ENCODE results near the gene MT2A. TPM values are rescaled to one million over a fixed set of nuclear protein-coding genes. Genes with fewer than 3 reads are reported as not detected.

Gene MT2A
- 556 to 952 TPM (median 727 TPM) in 5 replicates for total RNA-seq (2022; extraction: Qiagen RNA extraction; ENCODE audit: low read depth)

DNA sequence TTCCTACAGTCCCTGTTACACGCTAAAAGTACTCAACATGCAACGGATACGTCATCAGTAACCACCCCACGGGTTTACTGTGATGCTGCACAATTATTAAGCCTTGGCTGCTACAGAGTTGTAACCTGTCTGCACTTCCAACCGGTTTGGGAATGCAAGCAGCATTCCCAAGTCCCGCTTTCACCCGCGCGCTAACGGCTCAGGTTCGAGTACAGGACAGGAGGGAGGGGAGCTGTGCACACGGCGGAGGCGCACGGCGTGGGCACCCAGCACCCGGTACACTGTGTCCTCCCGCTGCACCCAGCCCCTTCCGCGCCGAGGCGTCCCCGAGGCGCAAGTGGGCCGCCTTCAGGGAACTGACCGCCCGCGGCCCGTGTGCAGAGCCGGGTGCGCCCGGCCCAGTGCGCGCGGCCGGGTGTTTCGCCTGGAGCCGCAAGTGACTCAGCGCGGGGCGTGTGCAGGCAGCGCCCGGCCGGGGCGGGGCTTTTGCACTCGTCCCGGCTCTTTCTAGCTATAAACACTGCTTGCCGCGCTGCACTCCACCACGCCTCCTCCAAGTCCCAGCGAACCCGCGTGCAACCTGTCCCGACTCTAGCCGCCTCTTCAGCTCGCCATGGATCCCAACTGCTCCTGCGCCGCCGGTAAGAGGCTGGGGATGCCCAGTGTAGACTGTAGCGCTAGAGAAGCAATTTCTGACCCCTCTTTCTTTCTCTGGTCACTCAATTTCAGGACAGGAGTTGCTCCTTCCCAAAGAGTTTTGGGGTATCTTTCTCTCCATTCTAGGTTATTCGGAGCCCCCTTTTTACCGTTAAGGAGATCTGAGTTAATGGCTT is at the start of gene MT2A:
Gene MT2A (plus strand): TSS at position 542 of the 833 bp plus-strand sequence. CDS start 72 bp downstream, at position 614.

DNA sequence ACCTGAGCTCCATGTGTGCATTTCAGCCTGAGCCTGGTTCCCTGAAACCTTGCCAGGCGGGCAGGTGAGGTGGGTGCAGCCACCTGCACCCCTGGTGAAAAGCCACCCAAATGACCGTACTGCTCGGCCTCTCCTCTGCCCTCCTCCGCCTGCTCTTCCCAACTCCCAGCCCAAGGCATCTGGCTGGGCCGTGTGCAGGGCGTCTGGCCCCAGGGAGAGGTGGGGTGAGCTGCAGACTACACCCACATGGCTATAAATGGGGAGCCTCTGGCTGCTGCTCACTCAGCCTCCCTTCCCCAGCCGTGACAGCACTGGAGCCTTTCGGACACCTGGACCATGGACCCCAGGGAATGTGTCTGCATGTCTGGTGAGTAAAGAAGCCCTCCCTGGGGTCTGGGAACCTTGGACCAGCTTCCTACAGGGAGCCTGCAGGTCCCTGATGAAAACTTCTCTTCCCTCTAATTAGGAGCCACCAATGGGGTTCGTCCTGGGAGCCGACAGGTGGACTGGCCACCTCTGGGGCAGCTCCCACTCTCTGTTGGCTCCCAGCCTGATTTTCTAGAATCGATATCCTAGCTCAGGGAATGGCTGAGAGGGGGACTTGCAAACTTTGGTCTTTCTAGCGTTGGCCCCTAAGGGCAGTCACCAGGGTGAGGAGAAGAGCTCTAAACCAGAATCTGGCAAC is 43.4 kb upstream of the MT2A start, which contains the start of gene MT4:
Gene MT4 (plus strand): TSS at position 281 of the 685 bp plus-strand sequence. CDS start 56 bp downstream, at position 337.

DNA sequence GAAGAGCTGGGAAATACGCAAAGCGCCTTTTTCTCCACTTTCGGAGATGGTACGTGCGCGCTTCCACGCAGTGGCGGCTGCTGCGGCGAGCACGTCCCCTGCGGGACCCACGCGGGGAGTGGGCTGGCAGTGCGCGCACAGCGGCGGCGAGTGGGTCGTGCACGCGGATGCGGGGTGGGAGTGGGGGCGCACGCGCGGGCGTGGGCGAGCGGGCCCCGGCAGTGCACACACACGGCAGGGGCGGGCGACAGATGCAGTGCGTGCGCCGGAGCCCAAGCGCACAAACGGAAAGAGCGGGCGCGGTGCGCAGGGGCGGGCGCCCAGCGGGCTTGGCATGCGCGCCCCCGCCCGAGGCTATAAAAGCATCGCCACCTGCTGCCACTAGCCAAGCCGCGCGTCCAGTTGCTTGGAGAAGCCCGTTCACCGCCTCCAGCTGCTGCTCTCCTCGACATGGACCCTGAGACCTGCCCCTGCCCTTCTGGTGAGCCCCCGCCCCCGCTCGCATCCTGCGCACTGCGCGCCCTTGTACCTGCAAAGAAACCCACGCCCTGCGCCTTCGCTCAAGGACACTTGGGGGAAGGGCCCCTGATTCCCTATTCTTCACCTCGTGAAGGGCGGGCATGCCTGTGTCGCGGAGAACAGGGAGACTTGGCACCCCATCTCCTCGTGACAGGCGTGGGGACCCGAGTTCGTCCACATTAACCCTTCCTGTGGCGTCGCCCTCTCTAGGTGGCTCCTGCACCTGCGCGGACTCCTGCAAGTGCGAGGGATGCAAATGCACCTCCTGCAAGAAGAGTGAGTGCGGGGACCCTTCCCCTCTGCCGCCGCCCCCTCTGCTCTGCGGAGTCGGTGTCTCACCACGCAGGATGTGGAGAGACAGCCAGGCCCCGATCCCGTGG is 19.0 kb upstream of the MT2A start, which contains the start of gene MT3:
Gene MT3 (plus strand): TSS at position 388 of the 899 bp plus-strand sequence. CDS start 63 bp downstream, at position 451.

DNA sequence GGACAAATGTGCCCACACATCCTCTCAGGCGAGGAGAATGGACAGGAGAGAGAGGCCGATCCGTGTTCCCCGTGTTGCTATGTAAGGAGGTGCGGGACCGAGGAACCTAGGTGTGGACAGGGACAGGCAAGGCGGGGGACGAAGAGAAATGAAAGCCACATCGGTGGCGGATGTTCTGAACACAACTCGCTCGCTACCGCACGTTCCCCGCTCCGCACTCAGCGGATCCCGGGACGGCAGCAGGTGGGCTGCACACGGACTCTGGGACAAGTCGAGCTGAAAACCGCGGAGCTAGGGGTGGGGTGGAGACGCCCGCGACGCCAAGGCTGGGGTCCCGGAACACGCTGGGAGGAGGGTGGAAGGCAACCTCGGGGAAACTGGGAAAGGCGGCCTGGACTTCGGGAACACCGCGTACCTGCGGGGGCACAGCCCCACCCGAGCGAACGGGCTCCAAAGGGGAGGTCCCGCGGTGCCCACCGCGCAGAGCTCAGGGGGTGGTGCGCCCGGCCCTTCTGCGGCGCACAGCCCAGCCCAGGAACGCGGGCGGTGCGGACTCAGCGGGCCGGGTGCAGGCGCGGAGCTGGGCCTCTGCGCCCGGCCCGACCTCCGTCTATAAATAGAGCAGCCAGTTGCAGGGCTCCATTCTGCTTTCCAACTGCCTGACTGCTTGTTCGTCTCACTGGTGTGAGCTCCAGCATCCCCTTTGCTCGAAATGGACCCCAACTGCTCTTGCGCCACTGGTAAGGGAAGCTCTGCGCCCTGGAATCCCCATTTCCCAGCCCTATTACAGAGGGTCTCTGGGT is 17.0 kb downstream of the MT2A start, which contains the start of gene MT1E:
Gene MT1E (plus strand): TSS at position 642 of the 803 bp plus-strand sequence. CDS start 71 bp downstream, at position 713.

DNA sequence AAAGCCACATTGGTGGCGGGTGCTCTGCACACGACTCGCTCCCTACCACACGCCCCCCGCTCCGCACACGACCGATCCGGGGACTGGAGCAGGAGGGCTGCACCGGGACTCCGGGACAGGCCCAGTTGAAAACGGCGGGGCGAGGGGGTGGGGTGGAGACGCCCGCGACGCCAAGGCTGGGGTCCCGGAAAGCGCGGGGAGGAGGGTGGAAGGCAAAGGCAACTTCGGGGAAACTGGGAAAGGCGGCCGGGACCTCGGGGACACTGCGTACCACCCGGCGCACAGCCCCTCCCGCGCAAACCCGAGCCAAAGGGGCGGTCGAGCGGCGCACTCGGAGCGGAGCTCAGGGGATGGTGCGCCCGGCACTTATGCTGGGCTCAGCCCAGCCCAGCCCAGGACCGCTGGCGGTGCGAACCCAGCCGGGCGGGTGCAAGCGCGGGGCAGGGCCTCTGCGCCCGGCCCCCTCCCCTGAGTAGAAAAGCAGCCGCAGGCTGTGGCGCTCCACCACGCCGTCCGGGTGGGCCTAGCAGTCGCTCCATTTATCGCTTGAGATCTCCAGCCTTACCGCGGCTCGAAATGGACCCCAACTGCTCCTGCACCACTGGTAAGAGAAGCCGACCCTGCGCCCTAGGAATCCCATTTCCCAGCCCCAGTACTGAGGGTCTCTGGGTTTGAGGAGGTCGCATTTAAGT is 23.9 kb downstream of the MT2A start, which contains the start of gene MT1M:
Gene MT1M (plus strand): TSS at position 504 of the 692 bp plus-strand sequence. CDS start 73 bp downstream, at position 577.

DNA sequence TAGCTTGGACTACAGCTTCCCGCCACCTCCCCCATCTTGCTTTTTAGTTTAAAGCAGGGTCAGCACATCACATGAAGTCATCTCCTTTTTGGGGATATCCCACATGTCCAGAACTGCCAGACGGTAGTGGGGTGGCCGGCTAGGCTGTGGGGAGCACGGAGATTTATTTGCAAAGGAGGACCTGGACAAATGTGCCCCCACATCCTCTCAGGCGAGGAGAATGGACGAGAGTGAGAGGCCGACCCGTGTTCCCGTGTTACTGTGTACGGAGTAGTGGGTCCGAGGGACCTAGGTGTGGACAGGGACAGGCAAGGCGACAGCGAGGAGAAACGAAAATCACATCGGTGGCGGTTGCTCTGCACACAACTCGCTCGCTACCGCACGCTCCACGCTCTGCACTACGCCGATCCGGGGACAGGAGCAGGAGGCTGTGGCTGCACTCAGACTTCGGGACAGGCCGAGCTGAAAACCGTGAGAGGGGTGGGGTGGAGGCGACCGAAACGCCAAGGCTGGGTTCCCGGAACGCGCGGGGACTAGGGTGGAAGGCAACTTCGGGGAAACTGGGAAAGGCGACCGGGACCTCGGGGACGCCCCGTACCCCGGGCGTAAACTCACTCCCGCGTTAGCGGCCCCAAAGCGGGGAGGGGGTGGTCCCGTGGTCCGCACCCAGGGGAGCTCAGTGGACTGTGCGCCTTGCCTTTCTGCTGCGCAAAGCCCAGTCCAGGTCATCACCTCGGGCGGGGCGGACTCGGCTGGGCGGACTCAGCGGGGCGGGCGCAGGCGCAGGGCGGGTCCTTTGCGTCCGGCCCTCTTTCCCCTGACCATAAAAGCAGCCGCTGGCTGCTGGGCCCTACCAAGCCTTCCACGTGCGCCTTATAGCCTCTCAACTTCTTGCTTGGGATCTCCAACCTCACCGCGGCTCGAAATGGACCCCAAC is 29.7 kb downstream of the MT2A start, which contains the start of gene MT1A:
Gene MT1A (plus strand): TSS at position 853 of the 937 bp plus-strand sequence. CDS start 73 bp downstream, at position 926.

DNA sequence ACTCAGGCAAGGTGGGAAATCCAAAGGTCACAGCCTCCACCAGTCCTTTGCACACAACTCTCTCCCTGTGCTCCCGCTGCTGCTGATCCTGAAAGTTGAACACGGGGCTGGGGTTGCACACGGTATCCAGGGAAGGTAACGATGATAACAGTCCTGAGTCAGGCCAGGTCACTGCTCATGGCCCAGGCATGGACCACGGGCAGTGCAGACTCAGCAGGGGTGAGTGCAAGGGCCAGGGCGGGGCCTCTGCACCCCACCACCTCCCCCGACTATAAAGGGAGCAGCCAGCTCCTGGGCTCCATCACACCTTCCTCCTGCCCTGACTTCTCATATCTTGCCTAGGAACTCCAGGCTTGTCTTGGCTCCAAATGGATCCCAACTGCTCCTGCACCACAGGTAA is 43.2 kb downstream of the MT2A start, which contains the start of gene MT1B:
Gene MT1B (plus strand): TSS at position 301 of the 400 bp plus-strand sequence. CDS start 68 bp downstream, at position 369.

DNA sequence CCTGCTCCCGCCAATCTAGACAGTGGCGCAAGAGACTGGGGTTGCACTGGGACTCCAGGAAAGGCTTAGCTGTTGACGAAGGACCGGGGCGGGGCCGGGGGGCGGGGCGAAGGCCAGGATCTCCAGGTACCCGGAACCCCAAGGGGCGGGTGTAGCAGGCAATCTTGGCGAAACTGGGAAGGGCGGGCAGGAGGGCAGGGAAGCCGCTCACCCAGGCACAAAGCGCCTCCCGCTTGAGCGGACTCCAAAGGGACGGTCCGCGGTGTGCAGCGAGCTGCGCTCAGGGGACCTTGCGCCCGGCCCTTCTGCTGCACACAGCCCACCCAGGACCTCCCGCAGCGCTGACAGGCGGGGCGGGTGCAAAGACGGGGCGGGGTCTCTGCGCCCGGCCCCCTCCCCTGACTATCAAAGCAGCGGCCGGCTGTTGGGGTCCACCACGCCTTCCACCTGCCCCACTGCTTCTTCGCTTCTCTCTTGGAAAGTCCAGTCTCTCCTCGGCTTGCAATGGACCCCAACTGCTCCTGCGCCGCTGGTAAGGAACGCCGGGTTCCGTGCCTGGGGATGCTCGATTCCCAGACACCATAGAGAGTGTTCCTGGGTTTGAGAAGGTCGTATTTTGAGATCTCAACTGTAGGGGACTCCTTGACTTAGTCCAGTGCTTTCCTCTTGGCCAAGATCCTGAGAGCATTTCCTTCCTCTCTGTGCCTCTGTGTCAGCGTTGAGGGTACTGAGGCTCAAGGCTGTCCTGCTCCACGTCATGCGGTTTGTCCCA is 49.4 kb downstream of the MT2A start, which contains the start of gene MT1F:
Gene MT1F (plus strand): TSS at position 405 of the 772 bp plus-strand sequence. CDS start 100 bp downstream, at position 505.

Other genes with a start within 250 kb of the MT2A start
- gene AMFR, start 183.0 kb upstream of the MT2A start, total RNA-seq (2022; extraction: Qiagen RNA extraction; ENCODE audit: low read depth), result 53.9 to 71.2 TPM (median 63.9 TPM) in 5 replicates
- gene NUDT21, start 157.3 kb upstream of the MT2A start, total RNA-seq (2022; extraction: Qiagen RNA extraction; ENCODE audit: low read depth), result 105 to 128 TPM (median 110 TPM) in 5 replicates
- gene OGFOD1, start 157.0 kb upstream of the MT2A start, total RNA-seq (2022; extraction: Qiagen RNA extraction; ENCODE audit: low read depth), result 58.4 to 100 TPM (median 74.5 TPM) in 5 replicates
- 12.0 to 24.6 TPM (median 19.4 TPM) in 5 replicates for gene BBS2, start 88.6 kb upstream of the MT2A start, total RNA-seq (2022; extraction: Qiagen RNA extraction; ENCODE audit: low read depth)
- not detected in 5 replicates for gene MT4, start 43.5 kb upstream of the MT2A start, total RNA-seq (2022; extraction: Qiagen RNA extraction; ENCODE audit: low read depth)
- 0.40 to 0.54 TPM in 2 of 5 replicates, not detected in the others for gene MT3, start 19.1 kb upstream of the MT2A start, total RNA-seq (2022; extraction: Qiagen RNA extraction; ENCODE audit: low read depth)
- 0.95 TPM in 1 of 5 replicates, not detected in the others for gene MT1E, start 17.2 kb downstream of the MT2A start, total RNA-seq (2022; extraction: Qiagen RNA extraction; ENCODE audit: low read depth)
- gene MT1M, start 24.1 kb downstream of the MT2A start, total RNA-seq (2022; extraction: Qiagen RNA extraction; ENCODE audit: low read depth), result not detected in 5 replicates
- gene MT1A, start 30.1 kb downstream of the MT2A start, total RNA-seq (2022; extraction: Qiagen RNA extraction; ENCODE audit: low read depth), result 17.0 to 21.0 TPM (median 17.8 TPM) in 5 replicates
- not detected in 5 replicates for gene MT1B, start 43.3 kb downstream of the MT2A start, total RNA-seq (2022; extraction: Qiagen RNA extraction; ENCODE audit: low read depth)
- 10.9 to 16.8 TPM (median 11.8 TPM) in 5 replicates for gene MT1F, start 49.4 kb downstream of the MT2A start, total RNA-seq (2022; extraction: Qiagen RNA extraction; ENCODE audit: low read depth)
- not detected in 5 replicates for gene MT1G, start 59.5 kb downstream of the MT2A start, total RNA-seq (2022; extraction: Qiagen RNA extraction; ENCODE audit: low read depth)
- gene MT1H, start 61.2 kb downstream of the MT2A start, total RNA-seq (2022; extraction: Qiagen RNA extraction; ENCODE audit: low read depth), result not detected in 5 replicates
- gene MT1X, start 73.9 kb downstream of the MT2A start, total RNA-seq (2022; extraction: Qiagen RNA extraction; ENCODE audit: low read depth), result 177 to 256 TPM (median 193 TPM) in 5 replicates
- gene NUP93, start 121.5 kb downstream of the MT2A start, total RNA-seq (2022; extraction: Qiagen RNA extraction; ENCODE audit: low read depth), result 85.8 to 103 TPM (median 99.0 TPM) in 5 replicates

Data from A549 treated with RU486 at 1 μM for 4 hours (cell line).